OCI-LY7 (cell line): ENCODE measurements around the gene SLC7A7.

Experiments
- EZH2phosphoT487 ChIP-seq: fragments of 200-600 bp; sonication (generic); IDR thresholded peaks from 2 replicates; pipeline ENCODE4 v1.6.1; 2018; ENCODE audit warnings: low read depth, borderline replicate concordance, mild to moderate bottlenecking, mixed run types, antibody characterized with exemption, low read length, moderate library complexity, mixed read lengths
- TF ChIP-seq, protein P1 (sequence below): fragments of 200-600 bp; sonication (generic); conservative IDR thresholded peaks from 2 replicates; pipeline ENCODE4 v1.5.1; 2014; ENCODE audit warnings: mild to moderate bottlenecking, antibody characterized with exemption, low read length, moderate library complexity, mixed read lengths

DNA sequence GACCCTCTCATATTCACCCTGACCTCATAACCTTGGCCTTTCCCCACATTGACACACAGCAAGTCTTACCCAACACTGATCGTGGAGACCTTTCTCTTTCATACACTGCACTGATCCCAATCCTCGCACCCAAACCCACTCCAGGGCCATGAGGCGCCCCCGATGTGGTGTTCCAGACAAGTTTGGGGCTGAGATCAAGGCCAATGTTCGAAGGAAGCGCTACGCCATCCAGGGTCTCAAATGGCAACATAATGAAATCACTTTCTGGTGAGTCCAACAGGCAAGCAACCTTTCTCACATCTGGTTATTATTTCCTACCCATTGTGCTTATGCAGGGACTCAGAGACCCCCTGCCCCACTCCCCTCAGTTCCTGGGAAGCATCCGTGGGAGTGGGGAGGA lies 26.5 kb upstream of the SLC7A7 start:
- TF ChIP-seq, protein P1, sequence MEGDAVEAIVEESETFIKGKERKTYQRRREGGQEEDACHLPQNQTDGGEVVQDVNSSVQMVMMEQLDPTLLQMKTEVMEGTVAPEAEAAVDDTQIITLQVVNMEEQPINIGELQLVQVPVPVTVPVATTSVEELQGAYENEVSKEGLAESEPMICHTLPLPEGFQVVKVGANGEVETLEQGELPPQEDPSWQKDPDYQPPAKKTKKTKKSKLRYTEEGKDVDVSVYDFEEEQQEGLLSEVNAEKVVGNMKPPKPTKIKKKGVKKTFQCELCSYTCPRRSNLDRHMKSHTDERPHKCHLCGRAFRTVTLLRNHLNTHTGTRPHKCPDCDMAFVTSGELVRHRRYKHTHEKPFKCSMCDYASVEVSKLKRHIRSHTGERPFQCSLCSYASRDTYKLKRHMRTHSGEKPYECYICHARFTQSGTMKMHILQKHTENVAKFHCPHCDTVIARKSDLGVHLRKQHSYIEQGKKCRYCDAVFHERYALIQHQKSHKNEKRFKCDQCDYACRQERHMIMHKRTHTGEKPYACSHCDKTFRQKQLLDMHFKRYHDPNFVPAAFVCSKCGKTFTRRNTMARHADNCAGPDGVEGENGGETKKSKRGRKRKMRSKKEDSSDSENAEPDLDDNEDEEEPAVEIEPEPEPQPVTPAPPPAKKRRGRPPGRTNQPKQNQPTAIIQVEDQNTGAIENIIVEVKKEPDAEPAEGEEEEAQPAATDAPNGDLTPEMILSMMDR: no peak
- TF ChIP-seq EZH2phosphoT487: no peak
